Activated CD4-positive, alpha-beta memory T cell treated with anti-CD3 and anti-CD28 coated beads, Interleukin-2, amount 10 ng/mL, durations not matched to agents 7 days and 5 days (primary cell): ENCODE data around the gene MAP3K4. TPM values are rescaled to one million over a fixed set of nuclear protein-coding genes. Genes with fewer than 3 reads are reported as not detected.

ENCODE experiments used
- CTCF ChIA-PET: fragments of 350-600 bp; sonication (Branson Sonifier 250); formaldehyde crosslinking; loops from one replicate; lab custom pipeline; 2021; ENCODE audit warnings: antibody characterized with exemption, inconsistent platforms; lab: Charles Lee
- POLR2A ChIA-PET: fragments of 350-600 bp; sonication (Branson Sonifier 250); formaldehyde crosslinking; loops from one replicate; lab custom pipeline; 2021; ENCODE audit warnings: antibody characterized with exemption; lab: Charles Lee
- DNase-seq: peaks from one replicate; pipeline ENCODE4 v3.0.0-alpha.2; 2020
- H3K27ac Mint-ChIP-seq: one replicate; pipeline ENCODE4 v1.8.0; 2021; ENCODE audit warnings: mild to moderate bottlenecking, mixed read lengths
- H3K27me3 Mint-ChIP-seq: one replicate; pipeline ENCODE4 v1.8.0; 2021; ENCODE audit warnings: mixed read lengths
- H3K36me3 Mint-ChIP-seq: one replicate; pipeline ENCODE4 v1.8.0; 2021; ENCODE audit warnings: low read depth, mixed read lengths
- H3K4me1 Mint-ChIP-seq: one replicate; pipeline ENCODE4 v1.8.0; 2021; ENCODE audit warnings: mixed read lengths
- H3K4me3 Mint-ChIP-seq: one replicate; pipeline ENCODE4 v1.8.0; 2021; ENCODE audit warnings: mild to moderate bottlenecking, mixed read lengths
- H3K9me3 Mint-ChIP-seq: one replicate; pipeline ENCODE4 v1.8.0; 2021; ENCODE audit warnings: mixed read lengths
- total RNA-seq, 2 experiments: library from RNA; stranded (reverse); gene quantifications; one replicate each; pipeline ENCODE4 v1.2.3, GENCODE V29; 2021

The MAP3K4 gene
- total RNA-seq, 2 experiments from 2014 or later: 40.0 to 50.6 TPM

GRCh38 chr6:160996131-160996601 lies 4.6 kb downstream of the MAP3K4 start:
- DNase-seq: no peak
- Mint-ChIP-seq H3K4me3 (no peak overlapping the region), H3K27ac (no peak overlapping the region), H3K27me3 (peaks cover under 1% of the 10 kb centered on the region), H3K4me1 (peaks cover 25% of the 10 kb centered on the region), H3K36me3 (peaks cover 7% of the 10 kb centered on the region), H3K9me3 (no peaks in the 10 kb centered on the region)
- POLR2A ChIA-PET: no interaction called here
- CTCF ChIA-PET: no interaction called here

- no peaks in the 10 kb centered on the region for H3K27me3 Mint-ChIP-seq
- H3K27ac Mint-ChIP-seq: no peak overlapping the region
- H3K9me3 Mint-ChIP-seq: no peaks in the 10 kb centered on the region
- CTCF ChIA-PET: interaction anchor here (0.7 to 1.3 kb wide), 4 partner anchors 38 to 373 kb away, joined by 3 read pairs; no protein-coding TSS in a partner anchor
- POLR2A ChIA-PET: no interaction called here
- no peak overlapping the region for H3K4me3 Mint-ChIP-seq
- DNase-seq: no peak
- H3K4me1 Mint-ChIP-seq: peaks cover 17% of the 10 kb centered on the region
- H3K36me3 Mint-ChIP-seq: peaks cover 4% of the 10 kb centered on the region
These were observed 6.6 kb downstream of the MAP3K4 start for GRCh38 chr6:160998217-160998616.

GRCh38 chr6:160998766-160999165 lies 7.2 kb downstream of the MAP3K4 start:
- ChIA-PET POLR2A (no interaction called here), CTCF (interaction anchor here (1.1 to 1.3 kb wide), 3 partner anchors 37 to 68 kb away, joined by 3 read pairs; no protein-coding TSS in a partner anchor)
- Mint-ChIP-seq H3K27ac (no peak overlapping the region), H3K9me3 (no peaks in the 10 kb centered on the region), H3K27me3 (no peaks in the 10 kb centered on the region), H3K36me3 (peaks cover 4% of the 10 kb centered on the region), H3K4me1 (peaks cover 12% of the 10 kb centered on the region), H3K4me3 (no peak overlapping the region)
- DNase-seq: no peak

GRCh38 chr6:160999516-160999915 lies 7.9 kb downstream of the MAP3K4 start:
- Mint-ChIP-seq H3K4me3 (no peak overlapping the region), H3K27me3 (no peaks in the 10 kb centered on the region), H3K36me3 (no peaks in the 10 kb centered on the region), H3K4me1 (peaks cover 6% of the 10 kb centered on the region), H3K9me3 (no peaks in the 10 kb centered on the region), H3K27ac (no peak overlapping the region)
- POLR2A ChIA-PET: no interaction called here
- no peak for DNase-seq
- CTCF ChIA-PET: interaction anchor here (1.2 kb wide), 1 partner anchor 68 kb away, joined by 3 read pairs; no protein-coding TSS in a partner anchor

- no peak overlapping the region for H3K27ac Mint-ChIP-seq
- no peak for DNase-seq
- no peaks in the 10 kb centered on the region for H3K27me3 Mint-ChIP-seq
- no peaks in the 10 kb centered on the region for H3K9me3 Mint-ChIP-seq
- ChIA-PET CTCF (no interaction called here), POLR2A (no interaction called here)
- no peak overlapping the region for H3K4me3 Mint-ChIP-seq
- H3K36me3 Mint-ChIP-seq: no peaks in the 10 kb centered on the region
- H3K4me1 Mint-ChIP-seq: no peaks in the 10 kb centered on the region
These were observed 9.1 kb downstream of the MAP3K4 start for GRCh38 chr6:161000632-161001031.

GRCh38 chr6:161001421-161001820 lies 9.9 kb downstream of the MAP3K4 start:
- DNase-seq: no peak
- CTCF ChIA-PET: interaction anchor here (0.7 kb wide), 1 partner anchor 370 kb away, joined by 3 read pairs; no protein-coding TSS in a partner anchor
- Mint-ChIP-seq H3K4me3 (no peak overlapping the region), H3K27me3 (no peaks in the 10 kb centered on the region), H3K9me3 (no peaks in the 10 kb centered on the region), H3K4me1 (no peaks in the 10 kb centered on the region), H3K27ac (no peak overlapping the region), H3K36me3 (no peaks in the 10 kb centered on the region)
- POLR2A ChIA-PET: interaction anchor here (0.8 kb wide), 1 partner anchor 9 kb away, joined by 3 read pairs; no protein-coding TSS in a partner anchor

GRCh38 chr6:161003336-161003735 lies 11.8 kb downstream of the MAP3K4 start:
- no peaks in the 10 kb centered on the region for H3K4me1 Mint-ChIP-seq
- CTCF ChIA-PET: no interaction called here
- H3K9me3 Mint-ChIP-seq: no peaks in the 10 kb centered on the region

GRCh38 chr6:161008245-161008644 lies 16.7 kb downstream of the MAP3K4 start:
- no peaks in the 10 kb centered on the region for H3K9me3 Mint-ChIP-seq
- H3K4me1 Mint-ChIP-seq: no peaks in the 10 kb centered on the region
- H3K4me3 Mint-ChIP-seq: no peak overlapping the region
- no peaks in the 10 kb centered on the region for H3K36me3 Mint-ChIP-seq
- ChIA-PET POLR2A (no interaction called here), CTCF (no interaction called here)
- DNase-seq: no peak
- no peaks in the 10 kb centered on the region for H3K27me3 Mint-ChIP-seq
- H3K27ac Mint-ChIP-seq: no peak overlapping the region

More at GRCh38 chr6:161003336-161003735, 11.8 kb downstream of the MAP3K4 start:
- no peak overlapping the region for H3K4me3 Mint-ChIP-seq
- DNase-seq: no peak
- POLR2A ChIA-PET: no interaction called here
- no peak overlapping the region for H3K27ac Mint-ChIP-seq
- H3K27me3 Mint-ChIP-seq: no peaks in the 10 kb centered on the region
- H3K36me3 Mint-ChIP-seq: no peaks in the 10 kb centered on the region

GRCh38 chr6:161009991-161010390 lies 18.4 kb downstream of the MAP3K4 start:
- CTCF ChIA-PET: interaction anchor here (2.1 kb wide), 1 partner anchor 361 kb away, joined by 7 read pairs; no protein-coding TSS in a partner anchor
- Mint-ChIP-seq H3K27me3 (no peaks in the 10 kb centered on the region), H3K36me3 (no peaks in the 10 kb centered on the region), H3K9me3 (no peaks in the 10 kb centered on the region), H3K4me1 (no peaks in the 10 kb centered on the region), H3K27ac (no peak overlapping the region), H3K4me3 (no peak overlapping the region)
- DNase-seq: no peak
- POLR2A ChIA-PET: no interaction called here

GRCh38 chr6:161010418-161010817 lies 18.8 kb downstream of the MAP3K4 start:
- no peak overlapping the region for H3K27ac Mint-ChIP-seq
- no peak for DNase-seq
- POLR2A ChIA-PET: no interaction called here
- no peaks in the 10 kb centered on the region for H3K27me3 Mint-ChIP-seq
- CTCF ChIA-PET: interaction anchor here (2.1 kb wide), 1 partner anchor 361 kb away, joined by 7 read pairs; no protein-coding TSS in a partner anchor
- no peak overlapping the region for H3K4me3 Mint-ChIP-seq
- no peaks in the 10 kb centered on the region for H3K9me3 Mint-ChIP-seq
- H3K4me1 Mint-ChIP-seq: no peaks in the 10 kb centered on the region
- no peaks in the 10 kb centered on the region for H3K36me3 Mint-ChIP-seq

- H3K4me3 Mint-ChIP-seq: no peak overlapping the region
- ChIA-PET POLR2A (no interaction called here), CTCF (interaction anchor here (1.2 to 1.5 kb wide), 2 partner anchors 19 to 359 kb away, joined by 4 to 5 read pairs; no protein-coding TSS in a partner anchor)
- no peaks in the 10 kb centered on the region for H3K9me3 Mint-ChIP-seq
- peaks cover 4% of the 10 kb centered on the region for H3K36me3 Mint-ChIP-seq
- no peaks in the 10 kb centered on the region for H3K27me3 Mint-ChIP-seq
- no peaks in the 10 kb centered on the region for H3K4me1 Mint-ChIP-seq
- no peak overlapping the region for H3K27ac Mint-ChIP-seq
- no peak for DNase-seq
These were observed 20.2 kb downstream of the MAP3K4 start for GRCh38 chr6:161011492-161012480.

GRCh38 chr6:161013695-161014094 lies 22.1 kb downstream of the MAP3K4 start:
- CTCF ChIA-PET: interaction anchor here (0.9 to 1.0 kb wide), 2 partner anchors 21 to 360 kb away, joined by 3 read pairs; no protein-coding TSS in a partner anchor
- POLR2A ChIA-PET: no interaction called here
- Mint-ChIP-seq H3K9me3 (no peaks in the 10 kb centered on the region), H3K27me3 (no peaks in the 10 kb centered on the region), H3K4me1 (no peaks in the 10 kb centered on the region), H3K4me3 (no peak overlapping the region), H3K27ac (no peak overlapping the region), H3K36me3 (peaks cover 4% of the 10 kb centered on the region)
- DNase-seq: no peak
